Activated CD8-positive, alpha-beta T cell treated with anti-CD3 and anti-CD28 coated beads, Interleukin-2, amount 10 ng/mL, durations not matched to agents 7 days and 5 days (primary cell): ENCODE measurements around the gene C5orf58. TPM values are rescaled to one million over a fixed set of nuclear protein-coding genes. Genes with fewer than 3 reads are reported as not detected.

ENCODE experiments used
- ATAC-seq: fragments of 150-1000 bp; cut with Tn5 transposase; one replicate; pipeline ENCODE4 v1.10.0; 2021; ENCODE audit warnings: moderate library complexity
- CTCF ChIA-PET: fragments of 350-600 bp; sonication (Branson Sonifier 250); formaldehyde crosslinking; loops from one replicate; lab custom pipeline; 2021; ENCODE audit warnings: antibody characterized with exemption; lab: Charles Lee
- POLR2A ChIA-PET: fragments of 350-600 bp; sonication (Branson Sonifier 250); formaldehyde crosslinking; loops from one replicate; lab custom pipeline; 2021; ENCODE audit warnings: antibody characterized with exemption; lab: Charles Lee
- DNase-seq: peaks from one replicate; pipeline ENCODE4 v3.0.0-alpha.2; 2020
- H3K27ac Mint-ChIP-seq: one replicate; pipeline ENCODE4 v1.8.0; 2021; ENCODE audit warnings: mild to moderate bottlenecking, mixed read lengths
- H3K27me3 Mint-ChIP-seq: one replicate; pipeline ENCODE4 v1.8.0; 2021; ENCODE audit warnings: low read depth, mixed read lengths
- H3K36me3 Mint-ChIP-seq: one replicate; pipeline ENCODE4 v1.8.0; 2021; ENCODE audit warnings: low read depth, mixed read lengths
- H3K4me1 Mint-ChIP-seq: one replicate; pipeline ENCODE4 v1.8.0; 2021; ENCODE audit warnings: low read depth, mixed read lengths
- H3K4me3 Mint-ChIP-seq: one replicate; pipeline ENCODE4 v1.8.0; 2021; ENCODE audit warnings: mild to moderate bottlenecking, mixed read lengths
- H3K9me3 Mint-ChIP-seq: one replicate; pipeline ENCODE4 v1.8.0; 2022; ENCODE audit warnings: mixed read lengths; ENCODE audit not compliant: insufficient read depth
- total RNA-seq, 2 experiments: library from RNA; stranded (reverse); gene quantifications; one replicate each; pipeline ENCODE4 v1.2.3, GENCODE V29; 2021

C5orf58 gene
- total RNA-seq, 2 experiments from 2014 or later: not detected

DNA sequence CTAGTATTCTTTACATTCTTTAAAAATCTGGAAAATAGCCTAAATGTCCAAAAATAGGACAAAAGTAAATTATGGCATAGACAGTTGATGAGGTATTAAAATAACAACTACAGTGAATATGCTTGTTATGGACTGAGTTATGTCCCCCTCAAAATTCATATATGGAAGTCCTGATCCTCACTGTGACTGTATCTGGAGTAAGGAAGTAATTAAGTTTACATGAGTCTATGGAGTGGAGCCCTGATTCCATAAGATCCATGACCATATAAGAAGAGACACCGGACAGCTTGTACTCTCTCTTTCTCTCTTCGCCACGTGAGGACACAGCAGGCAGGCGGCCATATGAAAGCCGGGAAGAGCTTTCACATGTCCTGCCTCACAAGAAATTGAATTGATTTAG is 28.6 kb upstream of the C5orf58 start:
- Mint-ChIP-seq H3K27ac (no peak overlapping the region), H3K27me3 (peaks cover 23% of the 10 kb centered on the region), H3K4me1 (no peaks in the 10 kb centered on the region), H3K4me3 (no peak overlapping the region), H3K9me3 (no peaks in the 10 kb centered on the region), H3K36me3 (no peaks in the 10 kb centered on the region)
- POLR2A ChIA-PET: no interaction called here
- CTCF ChIA-PET: no interaction called here
- DNase-seq: no peak
- ATAC-seq: no peak

DNA sequence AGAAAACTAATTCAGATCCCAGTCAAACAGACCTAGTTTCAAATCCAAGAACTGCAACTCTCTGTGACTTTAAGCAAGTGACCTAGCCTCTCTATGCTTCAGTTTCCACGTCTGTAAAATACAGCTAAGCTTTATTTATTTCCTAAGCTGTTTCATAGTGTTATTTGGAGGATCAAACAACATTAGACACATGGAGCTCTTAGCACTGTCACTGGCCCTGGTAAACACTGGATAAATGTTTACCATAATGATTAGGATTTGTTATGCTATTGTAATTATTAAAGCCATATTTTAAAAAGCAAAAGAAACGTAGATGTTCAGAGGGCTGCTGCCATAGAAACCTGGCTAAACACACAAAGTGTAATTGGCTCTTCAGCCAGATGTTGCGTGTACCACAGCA is 26.6 kb upstream of the C5orf58 start:
- CTCF ChIA-PET: interaction anchor here (0.9 to 2.2 kb wide), 3 partner anchors 11 to 24 kb away, joined by 3 to 7 read pairs (median 3); no protein-coding TSS in a partner anchor

DNA sequence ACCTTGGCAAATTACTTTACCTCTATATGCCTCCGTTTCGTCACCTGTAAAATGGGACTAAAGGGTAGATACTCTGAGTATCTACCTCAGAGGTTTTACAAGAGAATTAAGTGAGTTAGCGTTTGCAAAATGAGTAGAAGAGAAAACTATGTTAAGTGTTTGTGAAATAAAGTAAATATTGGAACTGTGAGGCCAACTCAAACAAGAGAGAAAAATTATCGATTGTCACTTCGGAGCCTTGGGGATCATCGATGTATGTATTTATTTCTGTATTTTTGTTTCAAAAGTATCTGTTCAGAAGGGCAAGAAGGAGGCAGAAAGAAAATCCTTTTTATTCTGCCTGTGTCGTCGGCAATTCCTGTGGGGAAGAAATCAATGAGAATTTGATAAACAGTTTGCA is 25.8 kb upstream of the C5orf58 start:
- no peak for DNase-seq
- H3K4me1 Mint-ChIP-seq: no peaks in the 10 kb centered on the region
- no peak overlapping the region for H3K27ac Mint-ChIP-seq
- CTCF ChIA-PET: no interaction called here
- no peaks in the 10 kb centered on the region for H3K9me3 Mint-ChIP-seq
- H3K27me3 Mint-ChIP-seq: peaks cover 35% of the 10 kb centered on the region
- no peak overlapping the region for H3K4me3 Mint-ChIP-seq
- POLR2A ChIA-PET: no interaction called here
- ATAC-seq: no peak
- no peaks in the 10 kb centered on the region for H3K36me3 Mint-ChIP-seq

More for the DNA sequence above, 26.6 kb upstream of the C5orf58 start:
- H3K36me3 Mint-ChIP-seq: no peaks in the 10 kb centered on the region
- H3K4me3 Mint-ChIP-seq: no peak overlapping the region
- H3K9me3 Mint-ChIP-seq: no peaks in the 10 kb centered on the region
- ATAC-seq (no peak), DNase-seq (no peak)
- H3K4me1 Mint-ChIP-seq: no peaks in the 10 kb centered on the region
- POLR2A ChIA-PET: no interaction called here
- H3K27me3 Mint-ChIP-seq: peaks cover 33% of the 10 kb centered on the region
- no peak overlapping the region for H3K27ac Mint-ChIP-seq

DNA sequence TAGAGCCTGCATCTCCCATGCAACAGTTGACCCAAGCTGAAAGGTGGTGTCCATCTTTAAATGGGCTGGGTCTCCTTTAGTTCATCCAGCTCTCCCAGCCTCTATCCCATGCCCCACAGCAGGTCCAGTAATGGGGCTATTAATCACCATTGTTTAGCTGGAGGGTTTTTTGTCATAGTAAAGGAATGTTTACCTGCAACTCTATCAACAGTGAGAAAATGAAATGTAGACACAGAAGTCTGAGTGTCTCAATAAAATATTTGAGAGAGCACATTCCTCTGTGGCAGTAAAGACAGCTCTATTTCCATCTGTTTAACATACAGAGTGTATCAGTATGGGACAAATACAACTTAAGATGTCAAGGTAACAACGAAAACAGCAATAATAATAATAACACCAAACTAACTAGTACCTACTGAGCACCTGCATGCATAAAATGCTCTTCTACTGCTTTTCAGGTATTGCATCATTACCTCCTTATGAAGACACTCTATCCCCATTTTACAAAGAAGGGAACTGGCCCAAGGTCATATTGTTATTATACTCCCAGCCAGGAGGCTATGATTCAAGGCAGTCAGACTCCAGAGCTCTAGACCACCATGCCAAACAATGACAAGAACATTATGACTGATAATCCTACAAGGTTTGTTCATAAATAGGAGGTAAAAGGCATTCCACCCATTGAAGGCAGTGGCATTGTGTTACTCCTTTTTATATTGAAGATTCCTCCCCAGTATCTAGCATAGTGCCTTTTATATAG is 21.0 kb upstream of the C5orf58 start:
- Mint-ChIP-seq H3K4me1 (no peaks in the 10 kb centered on the region), H3K4me3 (no peak overlapping the region), H3K27ac (no peak overlapping the region), H3K27me3 (peaks cover 29% of the 10 kb centered on the region), H3K9me3 (no peaks in the 10 kb centered on the region), H3K36me3 (no peaks in the 10 kb centered on the region)
- CTCF ChIA-PET: interaction anchor here (1.4 to 2.3 kb wide), 4 partner anchors 9 to 209 kb away, joined by 3 to 8 read pairs (median 4); no protein-coding TSS in a partner anchor
- POLR2A ChIA-PET: interaction anchor here (0.7 kb wide), 1 partner anchor 552 kb away, joined by 4 read pairs; no protein-coding TSS in a partner anchor
- DNase-seq: no peak
- no peak for ATAC-seq

DNA sequence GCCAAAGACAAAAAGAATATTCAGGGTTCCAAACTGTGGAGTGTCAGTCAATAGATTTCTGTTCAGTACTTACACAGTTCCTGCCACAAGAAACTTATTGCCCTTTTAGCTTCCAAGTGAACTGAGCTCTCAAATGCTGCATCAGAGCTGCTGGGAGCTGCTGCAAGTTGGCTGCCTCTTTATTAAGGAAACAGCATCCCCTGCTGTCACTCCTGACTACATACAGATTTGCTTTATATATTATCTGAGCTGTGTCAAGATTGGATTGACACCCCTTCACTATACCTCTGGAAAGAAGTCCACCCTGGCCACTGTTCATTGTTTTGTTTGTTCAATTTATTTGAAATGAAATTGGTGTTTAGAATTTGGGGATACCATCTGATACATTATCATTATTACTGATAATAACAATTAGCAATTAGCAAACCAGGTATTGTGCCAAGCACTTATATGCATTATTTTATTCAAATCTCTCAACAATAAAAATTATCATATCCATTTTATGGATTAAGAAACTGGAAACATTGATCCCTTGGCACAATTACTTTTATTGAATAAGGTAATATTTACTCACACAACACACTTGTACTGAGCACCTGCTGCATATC is 16.4 kb upstream of the C5orf58 start:
- ATAC-seq: no peak
- no peaks in the 10 kb centered on the region for H3K36me3 Mint-ChIP-seq
- H3K4me3 Mint-ChIP-seq: no peak overlapping the region
- CTCF ChIA-PET: interaction anchor here (0.6 to 2.7 kb wide), 10 partner anchors 10 to 127 kb away, joined by 3 to 11 read pairs (median 4); no protein-coding TSS in a partner anchor
- DNase-seq: peak; percentile 31
- peaks cover 12% of the 10 kb centered on the region for H3K27me3 Mint-ChIP-seq
- H3K9me3 Mint-ChIP-seq: no peaks in the 10 kb centered on the region
- POLR2A ChIA-PET: no interaction called here
- H3K27ac Mint-ChIP-seq: no peak overlapping the region
- H3K4me1 Mint-ChIP-seq: no peaks in the 10 kb centered on the region

DNA sequence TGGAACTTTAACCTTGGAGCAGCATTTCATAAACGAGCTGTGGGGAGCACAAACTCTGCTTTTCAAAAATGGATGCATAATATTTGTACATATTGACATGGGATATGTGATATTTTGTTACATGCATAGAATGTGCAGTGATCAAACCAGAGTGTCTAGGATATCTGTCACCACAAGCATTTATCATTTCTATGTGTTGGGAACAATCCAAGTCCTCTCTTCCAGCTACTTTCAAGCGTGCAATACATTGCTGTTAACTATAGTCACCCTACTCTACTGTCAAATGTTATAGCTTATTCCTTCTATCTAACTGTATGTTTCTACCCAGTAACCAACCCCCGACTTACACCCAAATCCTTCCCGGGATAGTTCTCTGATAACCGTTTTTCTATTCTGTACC is 15.0 kb upstream of the C5orf58 start:
- no peaks in the 10 kb centered on the region for H3K9me3 Mint-ChIP-seq
- no peaks in the 10 kb centered on the region for H3K36me3 Mint-ChIP-seq
- ChIA-PET CTCF (interaction anchor here (1.3 to 2.7 kb wide), 3 partner anchors 8 to 121 kb away, joined by 3 to 11 read pairs (median 5); no protein-coding TSS in a partner anchor), POLR2A (no interaction called here)
- H3K27ac Mint-ChIP-seq: no peak overlapping the region
- no peak overlapping the region for H3K4me3 Mint-ChIP-seq
- no peaks in the 10 kb centered on the region for H3K4me1 Mint-ChIP-seq
- DNase-seq: no peak
- H3K27me3 Mint-ChIP-seq: peaks cover 5% of the 10 kb centered on the region
- ATAC-seq: no peak

DNA sequence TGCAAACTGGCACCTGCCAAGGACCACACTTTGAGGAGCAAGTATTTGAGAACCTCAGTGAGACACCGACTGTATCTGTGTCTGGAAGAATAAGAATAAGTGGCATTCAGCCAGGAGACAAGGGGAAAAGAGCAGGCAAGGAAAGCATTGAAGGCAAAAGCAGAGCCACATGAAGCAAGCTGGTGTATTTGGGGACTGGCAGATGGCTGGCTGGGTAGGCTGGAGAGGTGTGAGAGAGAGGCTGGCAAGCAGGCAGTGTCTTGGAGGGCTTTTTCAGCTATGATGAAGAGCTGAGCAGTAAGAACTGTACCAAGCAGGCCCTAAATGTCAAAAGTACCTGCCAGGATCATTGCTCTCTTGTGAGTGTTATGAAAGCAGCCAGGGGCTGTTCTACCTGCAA is 14.1 kb upstream of the C5orf58 start:
- ATAC-seq (no peak), DNase-seq (no peak)
- peaks cover 5% of the 10 kb centered on the region for H3K27me3 Mint-ChIP-seq
- no peaks in the 10 kb centered on the region for H3K4me1 Mint-ChIP-seq
- no peaks in the 10 kb centered on the region for H3K36me3 Mint-ChIP-seq
- H3K27ac Mint-ChIP-seq: no peak overlapping the region
- H3K9me3 Mint-ChIP-seq: no peaks in the 10 kb centered on the region
- H3K4me3 Mint-ChIP-seq: no peak overlapping the region
- ChIA-PET POLR2A (no interaction called here), CTCF (interaction anchor here (1.0 to 1.8 kb wide), 2 partner anchors 48 to 203 kb away, joined by 4 to 5 read pairs; no protein-coding TSS in a partner anchor)

DNA sequence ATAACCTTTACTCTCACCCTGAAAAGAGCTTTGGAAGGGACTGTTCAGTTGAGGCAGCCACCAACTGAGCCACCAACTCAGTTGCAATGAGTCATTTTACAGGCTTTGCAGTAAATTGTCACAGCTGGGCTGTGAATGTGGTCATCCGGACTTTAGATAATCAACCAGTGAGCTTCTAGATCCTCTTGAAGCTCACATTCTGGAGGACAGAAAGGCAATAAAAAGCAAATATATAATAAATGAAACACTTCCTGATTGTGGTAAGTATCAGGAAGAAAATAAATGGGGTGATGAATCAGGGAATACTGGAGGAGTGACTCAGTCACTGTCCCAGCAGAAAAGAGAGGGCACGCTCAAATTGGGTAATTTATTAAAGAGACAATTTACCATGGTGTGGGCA is 13.2 kb upstream of the C5orf58 start:
- Mint-ChIP-seq H3K27ac (no peak overlapping the region), H3K27me3 (peaks cover 3% of the 10 kb centered on the region), H3K4me1 (no peaks in the 10 kb centered on the region), H3K9me3 (no peaks in the 10 kb centered on the region), H3K4me3 (no peak overlapping the region), H3K36me3 (no peaks in the 10 kb centered on the region)
- DNase-seq (no peak), ATAC-seq (no peak)
- ChIA-PET POLR2A (interaction anchor here (1.5 kb wide), 1 partner anchor 10 kb away, joined by 4 read pairs; no protein-coding TSS in a partner anchor), CTCF (interaction anchor here (1.0 to 1.8 kb wide), 3 partner anchors 48 to 202 kb away, joined by 3 to 5 read pairs (median 4); no protein-coding TSS in a partner anchor)

DNA sequence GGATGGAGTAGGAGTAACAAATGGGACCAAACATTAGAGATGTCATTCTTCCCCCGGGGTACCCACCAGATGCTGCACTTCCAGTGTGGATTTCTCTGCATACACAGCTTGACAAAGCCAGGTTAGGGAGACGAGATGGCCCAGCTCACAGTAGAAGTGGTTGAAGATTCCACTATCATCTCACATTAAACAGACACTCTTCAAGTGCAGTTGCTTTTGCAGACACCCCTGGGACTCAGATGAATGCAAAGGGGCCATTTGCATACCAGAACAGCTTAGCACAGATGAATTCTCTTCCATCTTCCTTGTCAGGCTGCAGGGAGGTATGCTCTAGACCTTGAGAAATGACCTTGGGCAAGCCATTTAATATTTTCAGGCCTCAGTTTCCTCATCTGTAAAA is 12.6 kb upstream of the C5orf58 start:
- Mint-ChIP-seq H3K9me3 (no peaks in the 10 kb centered on the region), H3K36me3 (no peaks in the 10 kb centered on the region), H3K27ac (no peak overlapping the region), H3K27me3 (peaks cover 3% of the 10 kb centered on the region), H3K4me3 (no peak overlapping the region), H3K4me1 (no peaks in the 10 kb centered on the region)
- ChIA-PET POLR2A (interaction anchor here (1.5 kb wide), 1 partner anchor 10 kb away, joined by 4 read pairs; no protein-coding TSS in a partner anchor), CTCF (interaction anchor here (0.6 to 1.8 kb wide), 4 partner anchors 42 to 201 kb away, joined by 3 to 5 read pairs (median 3); no protein-coding TSS in a partner anchor)
- ATAC-seq: no peak
- DNase-seq: no peak

DNA sequence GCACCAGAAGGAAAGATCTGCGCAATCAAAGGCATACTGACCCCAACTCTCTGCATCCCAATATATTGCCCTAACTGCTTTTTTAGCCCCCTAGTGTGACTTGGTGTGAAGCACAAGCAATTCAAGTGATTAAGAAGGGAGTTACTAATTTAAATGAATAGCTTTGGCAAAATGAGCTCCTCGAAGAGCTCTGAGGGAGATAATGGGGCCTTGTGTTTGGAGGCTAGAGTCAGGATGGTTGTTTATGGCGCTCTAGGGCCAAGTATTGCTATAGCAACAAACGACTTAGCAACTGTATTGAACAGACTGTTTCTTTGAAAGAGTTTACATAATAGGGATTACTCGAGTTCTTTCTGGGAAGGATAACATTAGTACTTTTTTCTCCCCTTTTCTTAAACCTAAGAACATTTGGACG is 11.5 kb upstream of the C5orf58 start:
- Mint-ChIP-seq H3K27me3 (no peaks in the 10 kb centered on the region), H3K4me3 (no peak overlapping the region), H3K4me1 (peaks cover 4% of the 10 kb centered on the region), H3K27ac (no peak overlapping the region), H3K9me3 (no peaks in the 10 kb centered on the region), H3K36me3 (no peaks in the 10 kb centered on the region)
- CTCF ChIA-PET: interaction anchor here (0.6 to 1.3 kb wide), 5 partner anchors 11 to 200 kb away, joined by 3 to 5 read pairs (median 3); no protein-coding TSS in a partner anchor
- POLR2A ChIA-PET: no interaction called here
- DNase-seq (no peak), ATAC-seq (no peak)

DNA sequence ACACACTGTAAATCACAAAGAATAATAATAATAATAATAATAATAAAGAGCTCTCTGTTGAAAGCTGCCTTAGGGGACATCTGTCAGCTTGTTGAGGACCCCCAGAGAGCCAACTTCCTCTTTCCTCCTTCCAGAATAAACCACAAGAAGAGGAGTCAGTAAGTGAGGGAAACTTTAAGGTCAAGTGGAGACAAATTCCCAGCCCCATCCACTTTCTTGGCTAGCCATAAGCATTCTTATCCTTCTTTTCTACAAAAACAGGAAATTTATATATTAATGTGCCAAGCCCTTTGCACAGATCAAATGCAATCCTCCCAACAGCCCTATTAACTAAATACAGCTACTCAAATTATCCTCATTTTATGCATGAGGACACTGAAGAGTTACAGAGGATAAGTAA is 9.4 kb upstream of the C5orf58 start:
- Mint-ChIP-seq H3K9me3 (no peaks in the 10 kb centered on the region), H3K27me3 (no peaks in the 10 kb centered on the region), H3K4me3 (no peak overlapping the region), H3K27ac (no peak overlapping the region), H3K4me1 (peaks cover 4% of the 10 kb centered on the region), H3K36me3 (no peaks in the 10 kb centered on the region)
- ChIA-PET CTCF (interaction anchor here (0.9 to 7.8 kb wide), 9 partner anchors 12 to 199 kb away, joined by 3 to 130 read pairs (median 4); no protein-coding TSS in a partner anchor), POLR2A (interaction anchor here (0.9 kb wide), 1 partner anchor 36 kb away, joined by 3 read pairs; no protein-coding TSS in a partner anchor)
- no peak for ATAC-seq
- DNase-seq: no peak
